SH-SY5Y (cell line): Measurements from ENCODE around the gene MCF2L.

Source experiments
- GATA2 ChIP-seq: IDR thresholded peaks from 2 replicates; pipeline ENCODE4 v1.6.1; 2011; ENCODE audit warnings: mild to moderate bottlenecking, low read depth, low read length
- GATA3 ChIP-seq: IDR thresholded peaks from 2 replicates; pipeline ENCODE4 v1.6.1; 2011; ENCODE audit warnings: low read depth, mild to moderate bottlenecking, low read length, moderate library complexity

DNA sequence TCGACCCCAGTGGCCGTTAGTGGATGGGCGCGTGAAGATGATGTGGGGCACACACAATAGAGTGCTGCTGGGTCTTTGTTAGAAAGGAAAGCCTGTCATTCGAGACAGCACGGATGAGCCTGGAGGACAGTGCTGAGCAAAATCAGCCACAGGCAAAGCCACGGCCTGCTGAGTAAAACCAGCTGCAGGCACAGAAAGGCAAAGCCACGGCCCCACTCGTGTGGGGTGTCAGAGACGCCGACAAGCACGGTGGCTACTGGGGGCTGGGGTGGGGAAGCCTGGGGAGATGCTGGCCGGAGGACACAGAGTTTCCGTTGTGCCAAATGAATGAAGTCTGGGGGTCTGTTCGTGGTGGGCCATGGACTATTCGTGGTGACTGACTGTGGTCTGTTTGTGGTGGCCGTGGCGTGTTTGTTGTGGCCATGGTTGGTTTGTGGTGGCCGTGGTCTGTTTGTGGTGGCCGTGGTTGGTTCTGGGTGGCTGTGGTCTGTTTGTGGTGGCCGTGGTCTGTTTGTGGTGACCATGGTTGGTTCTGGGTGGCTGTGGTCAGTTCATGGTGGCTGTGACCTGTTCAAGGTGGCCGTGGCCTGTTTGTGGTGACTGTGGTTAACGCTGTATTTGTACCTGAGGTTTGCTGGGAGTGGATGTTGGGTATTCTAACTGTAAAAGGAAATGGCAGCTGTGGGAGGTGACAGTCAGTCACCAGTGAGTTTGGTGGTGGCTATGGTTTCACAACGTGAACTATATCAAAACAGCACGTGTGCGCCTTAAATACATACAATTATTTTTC is 36.3 kb downstream of the MCF2L start:
- no peak for TF ChIP-seq GATA3
- TF ChIP-seq GATA2, result no peak
